HCT116 (cell line): ENCODE data around the gene ENTREP1. TPM values are rescaled to one million over a fixed set of nuclear protein-coding genes. Genes with fewer than 3 reads are reported as not detected.

Source experiments
- ATAC-seq: fragments of 200-7000 bp; cut with Tn5 transposase; 2 replicates; pipeline ENCODE4 v1.9.1; 2020; ENCODE audit warnings: mild to moderate bottlenecking, moderate library complexity
- BruUV-seq: library from RNA; stranded (reverse); fragments of 400-500 nt; replicated peaks from 2 replicates; lab custom pipeline; 2021; lab: Mats Ljungman, UMichigan
- CTCF ChIA-PET: fragments of 300-600 bp; sonication (Branson Sonifier 250); formaldehyde crosslinking; loops from one replicate; lab custom pipeline; 2021; ENCODE audit warnings: antibody characterized with exemption; lab: Charles Lee
- POLR2A ChIA-PET: fragments of 300-600, 350-600 bp; sonication (Branson Sonifier 250); formaldehyde crosslinking; loops from one replicate; lab custom pipeline; 2021; ENCODE audit warnings: antibody characterized with exemption; lab: Charles Lee
- RAD21 ChIA-PET, 2 experiments: fragments of 300-600 bp; sonication (Branson Sonifier 250); formaldehyde crosslinking; loops; one replicate each; lab custom pipeline; 2023; ENCODE audit warnings: low total read pairs in 2 of 2; ENCODE audit not compliant: uncharacterized antibody in 2 of 2, unreplicated experiment in 2 of 2, low non-redundant PET in 1 of 2; lab: Charles Lee
- DNase-seq: peaks from one replicate; pipeline ENCODE4 v3.0.0-alpha.2; 2010; ENCODE audit warnings: low read depth, low spot score
- H2AFZ ChIP-seq: fragments of 200-600 bp; shearing (Covaris generic), sonication (generic); 2 replicates; pipeline ENCODE4 v1.6.1; 2017; ENCODE audit warnings: low read depth, mixed run types, mixed read lengths, antibody characterized with exemption, low read length; ENCODE audit not compliant: poor library complexity, severe bottlenecking
- H3K27ac ChIP-seq: 2 replicates; pipeline ENCODE4 v1.5.1; 2012; ENCODE audit warnings: low read depth, low read length
- H3K27me3 ChIP-seq: fragments of 200-600 bp; sonication (generic); 2 replicates; pipeline ENCODE4 v1.6.1; 2016; ENCODE audit warnings: mixed run types, low read length, mixed read lengths; ENCODE audit not compliant: insufficient read depth
- H3K36me3 ChIP-seq, 2 experiments: fragments of 200-500 bp in 1 of 2; fragments of 200-600 bp in 1 of 2; sonication (Bioruptor generic) in 1 of 2; sonication (generic) in 1 of 2; 2 replicates each; pipeline versions ENCODE4 v1.5.1 to v1.6.1; 2014 to 2016; ENCODE audit warnings: low read length in 2 of 2, inconsistent platforms in 1 of 2, mixed read lengths in 1 of 2, mixed run types in 1 of 2; ENCODE audit not compliant: insufficient read depth in 2 of 2, control insufficient read depth in 1 of 2
- H3K4me1 ChIP-seq, 2 experiments: fragments of 200-600 bp in 1 of 2; sonication (generic) in 1 of 2; 2 replicates each; pipeline versions ENCODE4 v1.5.1 to v1.6.1; 2012 to 2017; ENCODE audit warnings: low read length in 2 of 2, inconsistent platforms in 1 of 2, mild to moderate bottlenecking in 1 of 2, mixed read lengths in 1 of 2, mixed run types in 1 of 2, moderate library complexity in 1 of 2; ENCODE audit not compliant: insufficient read depth in 2 of 2, control insufficient read depth in 1 of 2
- H3K4me2 ChIP-seq: fragments of 200-600 bp; sonication (generic); 2 replicates; pipeline ENCODE4 v1.6.1; 2017; ENCODE audit warnings: mixed run types, low read length, mixed read lengths
- H3K4me3 ChIP-seq, 2 experiments: fragments of 200-600 bp in 1 of 2; sonication (generic) in 1 of 2; replicated peaks in 1 of 2; 2 replicates each; pipeline ENCODE4 v1.5.1; 2011 to 2016; ENCODE audit warnings: low read length in 2 of 2, control low read depth in 1 of 2, low read depth in 1 of 2, mild to moderate bottlenecking in 1 of 2, mixed read lengths in 1 of 2, mixed run types in 1 of 2
- H3K79me2 ChIP-seq: fragments of 200-600 bp; sonication (generic); 2 replicates; pipeline ENCODE4 v1.6.1; 2017; ENCODE audit warnings: mild to moderate bottlenecking, mixed run types, low read length, moderate library complexity, mixed read lengths; ENCODE audit not compliant: insufficient read depth
- H3K9ac ChIP-seq: fragments of 200-600 bp; sonication (generic); 2 replicates; pipeline ENCODE4 v1.6.1; 2016; ENCODE audit warnings: low read length, mixed read lengths
- H3K9me2 ChIP-seq: fragments of 200-600 bp; sonication (generic), shearing (Covaris generic); 2 replicates; pipeline ENCODE4 v1.6.1; 2017; ENCODE audit warnings: mixed run types, mild to moderate bottlenecking, moderate library complexity; ENCODE audit not compliant: insufficient read depth
- H3K9me3 ChIP-seq, 2 experiments: fragments of 200-500 bp in 1 of 2; fragments of 200-600 bp in 1 of 2; sonication (Bioruptor generic) in 1 of 2; sonication (generic) in 1 of 2; 2 replicates each; pipeline ENCODE4 v1.6.1; 2014 to 2017; ENCODE audit warnings: low read length in 2 of 2, mixed read lengths in 2 of 2, inconsistent platforms in 1 of 2, low read depth in 1 of 2, mild to moderate bottlenecking in 1 of 2, mixed run types in 1 of 2, moderate library complexity in 1 of 2; ENCODE audit not compliant: control insufficient read depth in 1 of 2, insufficient read depth in 1 of 2
- H4K20me1 ChIP-seq: fragments of 200-600 bp; sonication (generic), shearing (Covaris generic); 2 replicates; pipeline ENCODE4 v1.6.1; 2017; ENCODE audit warnings: mixed run types, mild to moderate bottlenecking, moderate library complexity; ENCODE audit not compliant: insufficient read depth
- CEBPB ChIP-seq: IDR thresholded peaks from 2 replicates; pipeline ENCODE4 v1.6.1; 2012; ENCODE audit warnings: low read depth
- EGR1 ChIP-seq: IDR thresholded peaks from 2 replicates; pipeline ENCODE4 v1.6.1; 2012; ENCODE audit warnings: low read depth
- ELF1 ChIP-seq: IDR thresholded peaks from 2 replicates; pipeline ENCODE4 v1.6.1; 2012; ENCODE audit warnings: low read depth, borderline replicate concordance
- EZH2 ChIP-seq: fragments of 200-600 bp; sonication (generic); IDR thresholded peaks from 2 replicates; pipeline ENCODE4 v1.6.1; 2017; ENCODE audit warnings: antibody characterized with exemption, mixed run types
- FOSL1 ChIP-seq: IDR thresholded peaks from 2 replicates; pipeline ENCODE4 v1.6.1; 2012; ENCODE audit warnings: low read depth
- JUND ChIP-seq: IDR thresholded peaks from 2 replicates; pipeline ENCODE4 v1.6.1; 2012
- POLR2A ChIP-seq: IDR thresholded peaks from 2 replicates; pipeline ENCODE4 v1.7.0; 2011; ENCODE audit warnings: borderline replicate concordance; ENCODE audit not compliant: insufficient read depth, insufficient read length; ENCODE audit errors: extremely low read depth
- RAD21 ChIP-seq: IDR thresholded peaks from 2 replicates; pipeline ENCODE4 v1.6.1; 2012; ENCODE audit warnings: low read depth, mild to moderate bottlenecking
- SP1 ChIP-seq: IDR thresholded peaks from 2 replicates; pipeline ENCODE4 v1.6.1; 2012; ENCODE audit warnings: low read depth
- SRF ChIP-seq: IDR thresholded peaks from 2 replicates; pipeline ENCODE4 v1.6.1; 2012; ENCODE audit warnings: low read depth
- TCF7L2 ChIP-seq: IDR thresholded peaks from 2 replicates; pipeline ENCODE4 v1.7.0; 2011; ENCODE audit warnings: borderline replicate concordance, inconsistent platforms; ENCODE audit not compliant: insufficient read depth, insufficient read length; ENCODE audit errors: extremely low read depth
- YY1 ChIP-seq: IDR thresholded peaks from 2 replicates; pipeline ENCODE4 v1.6.1; 2011; ENCODE audit warnings: low read length, low read depth, moderate library complexity, mild to moderate bottlenecking; ENCODE audit not compliant: insufficient replicate concordance; ENCODE audit errors: extremely low read depth
- ZFX ChIP-seq: fragments of 450-650 bp; IDR thresholded peaks from 2 replicates; pipeline ENCODE4 v1.6.1; 2017
- ZNF274 ChIP-seq: fragments of 200-500 bp; sonication (Bioruptor generic); IDR thresholded peaks from 2 replicates; pipeline ENCODE4 v1.6.1; 2014; ENCODE audit warnings: mild to moderate bottlenecking, low read depth, low read length, inconsistent platforms
- intact Hi-C: fragments of 100-400 bp; cut with micrococcal nuclease; formaldehyde crosslinking; loops from 2 replicates; pipeline ENCODE4 v1.10.0; 2022
- total RNA-seq: library from RNA; stranded (reverse); gene quantifications from one replicate; pipeline ENCODE4 v1.2.1, GENCODE V29; 2021; ENCODE audit not compliant: unreplicated experiment
- TF ChIP-seq, protein P1 (sequence below): IDR thresholded peaks from 2 replicates; pipeline ENCODE4 v1.6.1; 2012
- TF ChIP-seq, protein P2 (sequence below): IDR thresholded peaks from 2 replicates; pipeline ENCODE4 v1.6.1; 2011; ENCODE audit warnings: mild to moderate bottlenecking, low read length, moderate library complexity; ENCODE audit not compliant: insufficient replicate concordance; ENCODE audit errors: extremely low read depth
- TF ChIP-seq, protein P3 (sequence below): IDR thresholded peaks from 2 replicates; pipeline ENCODE4 v1.6.1; 2012

The ENTREP1 gene
- total RNA-seq, 1 experiment from 2014 or later, result 1.1 TPM

DNA sequence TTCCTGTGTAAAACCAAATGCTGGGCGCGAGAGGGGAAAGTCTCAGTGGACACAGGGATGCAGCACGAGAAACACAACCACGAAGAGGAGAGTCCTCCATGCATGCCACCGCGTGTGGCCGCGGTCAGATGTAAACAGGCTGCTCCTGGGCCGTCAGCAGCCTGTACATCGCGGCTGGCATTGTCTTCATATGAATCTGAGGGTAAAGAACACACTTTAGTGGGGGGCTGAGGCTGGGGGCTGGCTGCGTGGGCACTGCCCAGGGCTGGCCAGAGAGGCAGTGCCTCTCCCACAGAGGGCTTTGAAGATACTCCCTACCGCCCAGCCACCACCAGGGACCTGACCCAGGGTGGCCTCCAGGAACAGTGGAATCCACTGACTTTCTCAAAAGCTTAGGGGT is 106.2 kb downstream of the ENTREP1 start:
- no peaks in the 10 kb centered on the region for H3K4me1 ChIP-seq
- BruUV-seq, result no TSS peak
- ChIA-PET POLR2A (no interaction called here), RAD21 (no interaction called here), CTCF (no interaction called here)
- no peaks in the 10 kb centered on the region for H3K36me3 ChIP-seq
- H3K9ac ChIP-seq, result no peak overlapping the region
- no peaks in the 10 kb centered on the region for H3K9me3 ChIP-seq
- intact Hi-C loops, result no loop called here
- H4K20me1 ChIP-seq, result no peaks in the 10 kb centered on the region
- H3K79me2 ChIP-seq, result no peaks in the 10 kb centered on the region
- no peak overlapping the region for H3K27ac ChIP-seq
- no peak for DNase-seq
- no peak overlapping the region for H3K4me2 ChIP-seq
- no peak overlapping the region for H3K4me3 ChIP-seq
- TF ChIP-seq CEBPB (no peak), POLR2A (no peak), EZH2 (no peak), SP1 (no peak), YY1 (no peak), RAD21 (no peak)
- TF ChIP-seq, protein P1, sequence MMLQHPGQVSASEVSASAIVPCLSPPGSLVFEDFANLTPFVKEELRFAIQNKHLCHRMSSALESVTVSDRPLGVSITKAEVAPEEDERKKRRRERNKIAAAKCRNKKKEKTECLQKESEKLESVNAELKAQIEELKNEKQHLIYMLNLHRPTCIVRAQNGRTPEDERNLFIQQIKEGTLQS, result no peak
- TF ChIP-seq, all 23 proteins: peak for 0
- Histone ChIP-seq H3K27me3 (0 out of 2 replicates have a peak, but pooled peaks cover 5% of the 10 kb centered on the region), H3K9me2 (no peaks in the 10 kb centered on the region), H2AFZ (no peak overlapping the region)
- ATAC-seq, result no peak

DNA sequence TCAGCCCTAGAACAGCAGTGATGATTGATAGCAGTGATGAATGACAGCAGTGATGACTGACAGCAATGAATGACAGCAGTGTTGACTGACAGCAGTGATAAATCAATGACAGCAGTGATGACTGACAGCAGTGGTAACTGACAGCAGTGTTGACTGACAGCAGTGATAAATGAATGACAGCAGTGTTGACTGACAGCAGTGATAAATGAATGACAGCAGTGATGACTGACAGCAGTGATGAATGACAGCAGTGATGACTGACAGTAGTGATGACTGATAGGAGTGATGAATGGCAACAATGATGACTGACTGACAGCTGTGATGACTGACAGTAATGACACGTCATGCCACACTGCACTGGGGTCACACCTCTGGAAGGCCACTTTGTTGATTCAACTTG is 106.8 kb downstream of the ENTREP1 start:
- intact Hi-C loops, result no loop called here
- POLR2A ChIA-PET, result no interaction called here
- CTCF ChIA-PET, result no interaction called here
- no peak overlapping the region for H3K9ac ChIP-seq
- H3K4me3 ChIP-seq, result no peak overlapping the region
- H3K79me2 ChIP-seq, result no peaks in the 10 kb centered on the region
- no peaks in the 10 kb centered on the region for H3K9me3 ChIP-seq
- H3K9me2 ChIP-seq, result no peaks in the 10 kb centered on the region
- no peak for ATAC-seq
- BruUV-seq, result no TSS peak
- RAD21 ChIA-PET, result no interaction called here
- no peak overlapping the region for H2AFZ ChIP-seq
- H3K36me3 ChIP-seq, result no peaks in the 10 kb centered on the region
- no peak overlapping the region for H3K4me2 ChIP-seq
- H3K27me3 ChIP-seq, result 0 out of 2 replicates have a peak, but pooled peaks cover 5% of the 10 kb centered on the region
- H4K20me1 ChIP-seq, result no peaks in the 10 kb centered on the region
- H3K4me1 ChIP-seq, result no peaks in the 10 kb centered on the region
- DNase-seq, result no peak
- H3K27ac ChIP-seq, result no peak overlapping the region
- no peak for TF ChIP-seq SRF
- TF ChIP-seq POLR2A, result no peak
- TF ChIP-seq YY1, result no peak
- TF ChIP-seq, protein P2, sequence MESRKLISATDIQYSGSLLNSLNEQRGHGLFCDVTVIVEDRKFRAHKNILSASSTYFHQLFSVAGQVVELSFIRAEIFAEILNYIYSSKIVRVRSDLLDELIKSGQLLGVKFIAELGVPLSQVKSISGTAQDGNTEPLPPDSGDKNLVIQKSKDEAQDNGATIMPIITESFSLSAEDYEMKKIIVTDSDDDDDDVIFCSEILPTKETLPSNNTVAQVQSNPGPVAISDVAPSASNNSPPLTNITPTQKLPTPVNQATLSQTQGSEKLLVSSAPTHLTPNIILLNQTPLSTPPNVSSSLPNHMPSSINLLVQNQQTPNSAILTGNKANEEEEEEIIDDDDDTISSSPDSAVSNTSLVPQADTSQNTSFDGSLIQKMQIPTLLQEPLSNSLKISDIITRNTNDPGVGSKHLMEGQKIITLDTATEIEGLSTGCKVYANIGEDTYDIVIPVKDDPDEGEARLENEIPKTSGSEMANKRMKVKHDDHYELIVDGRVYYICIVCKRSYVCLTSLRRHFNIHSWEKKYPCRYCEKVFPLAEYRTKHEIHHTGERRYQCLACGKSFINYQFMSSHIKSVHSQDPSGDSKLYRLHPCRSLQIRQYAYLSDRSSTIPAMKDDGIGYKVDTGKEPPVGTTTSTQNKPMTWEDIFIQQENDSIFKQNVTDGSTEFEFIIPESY, result no peak
- no peak for TF ChIP-seq EZH2
- no peak for TF ChIP-seq ELF1
- no peak for TF ChIP-seq JUND
- no peak for TF ChIP-seq ZNF274
- no peak for TF ChIP-seq SP1
- TF ChIP-seq, protein P1, result no peak
- TF ChIP-seq ZFX, result no peak
- TF ChIP-seq FOSL1, result no peak
- TF ChIP-seq, protein P3, sequence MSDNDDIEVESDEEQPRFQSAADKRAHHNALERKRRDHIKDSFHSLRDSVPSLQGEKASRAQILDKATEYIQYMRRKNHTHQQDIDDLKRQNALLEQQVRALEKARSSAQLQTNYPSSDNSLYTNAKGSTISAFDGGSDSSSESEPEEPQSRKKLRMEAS, result no peak
- no peak for TF ChIP-seq EGR1
- TF ChIP-seq CEBPB, result no peak
- TF ChIP-seq TCF7L2, result no peak
